Subcutaneous abdominal adipose tissue (tissue), 5 donors: Measurements from ENCODE around the gene NXN.
"Not testable (repeated sequence)": the region's sequence is repeated elsewhere in the genome, so short reads cannot be mapped to it uniquely, and the experiment has no call there.

Experiments
- H3K27ac ChIP-seq: one replicate; pipeline ENCODE4 v1.7.0; 2013; ENCODE audit warnings: low read depth, mild to moderate bottlenecking, inconsistent platforms, low read length, moderate library complexity
- H3K27me3 ChIP-seq, 5 donors: one replicate each; pipeline ENCODE4 v1.7.0; 2013; ENCODE audit warnings: low read length in 5 of 5, inconsistent platforms in 1 of 5; ENCODE audit not compliant: control insufficient read depth in 5 of 5, insufficient read depth in 4 of 5
- H3K36me3 ChIP-seq, 5 donors: one replicate each; pipeline ENCODE4 v1.7.0; 2013; ENCODE audit warnings: low read length in 5 of 5; ENCODE audit not compliant: control insufficient read depth in 5 of 5, insufficient read depth in 5 of 5
- H3K4me1 ChIP-seq, 5 donors: one replicate each; pipeline ENCODE4 v1.7.0; 2013; ENCODE audit warnings: low read length in 5 of 5, mild to moderate bottlenecking in 3 of 5, moderate library complexity in 1 of 5; ENCODE audit not compliant: control insufficient read depth in 5 of 5, insufficient read depth in 5 of 5
- H3K4me3 ChIP-seq, 5 donors: one replicate each; pipeline ENCODE4 v1.7.0; 2013; ENCODE audit warnings: low read length in 5 of 5, low read depth in 1 of 5
- H3K9ac ChIP-seq, 5 donors: one replicate each; pipeline ENCODE4 v1.7.0; 2013; ENCODE audit warnings: low read length in 5 of 5, mild to moderate bottlenecking in 4 of 5, moderate library complexity in 3 of 5
- H3K9me3 ChIP-seq, 5 donors: one replicate each; pipeline ENCODE4 v1.7.0; 2013; ENCODE audit warnings: low read length in 5 of 5; ENCODE audit not compliant: control insufficient read depth in 5 of 5
- donor health status: healthy.
- donor health status: healthy.
- donor health status: healthy.
- donor health status: healthy.
- donor health status: healthy.

NXN gene

GRCh38 chr17:1000597-1001461 lies 21.3 kb upstream of the NXN start:
- H3K9ac ChIP-seq, result no peak overlapping the region
- no peak overlapping the region for H3K4me3 ChIP-seq
- peaks cover 12 to 70% (median 60%) of the 10 kb centered on the region in 5 donors for H3K4me1 ChIP-seq
- no peak overlapping the region for H3K27ac ChIP-seq
- no peaks in the 10 kb centered on the region for H3K27me3 ChIP-seq
- H3K36me3 ChIP-seq, result peaks cover 0 to 63% (median 46%) of the 10 kb centered on the region in 5 donors
- H3K9me3 ChIP-seq, result no peaks in the 10 kb centered on the region

- peak overlapping the region; percentile 77 to 98 (median 95) for H3K4me3 ChIP-seq
- no peak overlapping the region for H3K27ac ChIP-seq
- peaks cover 0 to 37% (median 33%) of the 10 kb centered on the region in 5 donors for H3K36me3 ChIP-seq
- peaks cover 4 to 43% (median 34%) of the 10 kb centered on the region in 5 donors for H3K4me1 ChIP-seq
- H3K27me3 ChIP-seq, result no peaks in the 10 kb centered on the region
- H3K9ac ChIP-seq, result peak overlapping the region in 4 of 5 donors; percentile 42 to 99 (median 96)
- H3K9me3 ChIP-seq, result no peaks in the 10 kb centered on the region
Measured at GRCh38 chr17:998111-998510, 18.5 kb upstream of the NXN start.

GRCh38 chr17:996554-997344 lies 17.2 kb upstream of the NXN start, which contains the start of gene TIMM22:
Gene TIMM22 (plus strand): TSS chr17:997129. CDS start chr17:997143, 14 bp downstream.
- peak within 1 kb of the TSS; percentile 77 to 98 (median 95) for H3K4me3 ChIP-seq
- peak within 1 kb of the TSS; percentile 90 for H3K27ac ChIP-seq
- H3K9ac ChIP-seq, result peak within 1 kb of the TSS; percentile 87 to 99 (median 96)
- H3K4me1 ChIP-seq, result peaks cover 4 to 29% (median 24%) of the 10 kb centered on the region in 5 donors
- H3K36me3 ChIP-seq, result peaks cover 0 to 24% (median 22%) of the 10 kb centered on the region in 5 donors
- H3K27me3 ChIP-seq, result no peaks in the 10 kb centered on the region
- H3K9me3 ChIP-seq, result peaks cover 0 to 3% (median 0%) of the 10 kb centered on the region in 5 donors

- not testable (repeated sequence) for H3K27me3 ChIP-seq, H3K27ac ChIP-seq
Measured at GRCh38 chr17:995324-995723, 15.7 kb upstream of the NXN start.

GRCh38 chr17:992933-993332 lies 13.4 kb upstream of the NXN start:
- Histone ChIP-seq H3K36me3 (no peaks in the 10 kb centered on the region), H3K4me3 (no peak overlapping the region), H3K27ac (no peak overlapping the region), H3K4me1 (peaks cover 2 to 12% (median 9%) of the 10 kb centered on the region in 5 donors), H3K9ac (no peak overlapping the region), H3K27me3 (no peaks in the 10 kb centered on the region), H3K9me3 (peaks cover 0 to 3% (median 0%) of the 10 kb centered on the region in 5 donors)

More at GRCh38 chr17:995324-995723, 15.7 kb upstream of the NXN start:
- Histone ChIP-seq H3K4me1 (peaks cover 4 to 21% (median 19%) of the 10 kb centered on the region in 5 donors), H3K36me3 (peaks cover 0 to 10% (median 8%) of the 10 kb centered on the region in 5 donors)
- H3K9me3 ChIP-seq, H3K4me3 ChIP-seq, H3K9ac ChIP-seq: not testable (repeated sequence)

GRCh38 chr17:988561-988960 lies 9.0 kb upstream of the NXN start:
- no peak overlapping the region for H3K9ac ChIP-seq
- no peak overlapping the region for H3K27ac ChIP-seq
- no peaks in the 10 kb centered on the region for H3K4me1 ChIP-seq
- H3K36me3 ChIP-seq, result no peaks in the 10 kb centered on the region
- H3K9me3 ChIP-seq, result peaks cover 0 to 3% (median 0%) of the 10 kb centered on the region in 5 donors
- H3K4me3 ChIP-seq, result no peak overlapping the region
- H3K27me3 ChIP-seq, result no peaks in the 10 kb centered on the region

GRCh38 chr17:987931-988330 lies 8.4 kb upstream of the NXN start:
- Histone ChIP-seq H3K9me3 (peaks cover 0 to 1% (median 0%) of the 10 kb centered on the region in 5 donors), H3K27me3 (no peaks in the 10 kb centered on the region), H3K27ac (no peak overlapping the region), H3K4me1 (no peaks in the 10 kb centered on the region), H3K36me3 (no peaks in the 10 kb centered on the region), H3K9ac (no peak overlapping the region), H3K4me3 (no peak overlapping the region)

- Histone ChIP-seq H3K4me1 (no peaks in the 10 kb centered on the region), H3K27me3 (no peaks in the 10 kb centered on the region), H3K9me3 (no peaks in the 10 kb centered on the region), H3K4me3 (no peak overlapping the region), H3K9ac (no peak overlapping the region), H3K27ac (no peak overlapping the region), H3K36me3 (no peaks in the 10 kb centered on the region)
Measured at GRCh38 chr17:986322-986929, 6.8 kb upstream of the NXN start.

- H3K9ac ChIP-seq, result no peak overlapping the region
- H3K27ac ChIP-seq, result no peak overlapping the region
- no peak overlapping the region for H3K4me3 ChIP-seq
- H3K4me1 ChIP-seq, result peaks cover 0 to 15% (median 11%) of the 10 kb centered on the region in 5 donors
- H3K36me3 ChIP-seq, result no peaks in the 10 kb centered on the region
- H3K9me3 ChIP-seq, result no peaks in the 10 kb centered on the region
- no peaks in the 10 kb centered on the region for H3K27me3 ChIP-seq
Measured at GRCh38 chr17:983921-984320, 4.3 kb upstream of the NXN start.
